GM13977 (cell line): ENCODE measurements around the gene HSCB.

ENCODE experiments used
- DNase-seq: peaks from one replicate; pipeline ENCODE4 v3.0.0; 2012; ENCODE audit warnings: low spot score
- in situ Hi-C: fragments of 300-500 bp; cut with MboI; formaldehyde crosslinking; loops from one replicate; pipeline ENCODE4 v1.12.0; 2022; ENCODE audit warnings: low sequenced_read_pairs, low pct_unique_long_range_greater_than_20kb, mixed read lengths, inconsistent platforms; ENCODE audit not compliant: unreplicated experiment
- TF ChIP-seq, protein P1 (sequence below): IDR thresholded peaks from 2 replicates; pipeline ENCODE4 v1.5.1; 2012; ENCODE audit warnings: mild to moderate bottlenecking, control low read depth; ENCODE audit not compliant: insufficient read depth; ENCODE audit errors: extremely low read depth, missing control alignments

Gene HSCB

DNA sequence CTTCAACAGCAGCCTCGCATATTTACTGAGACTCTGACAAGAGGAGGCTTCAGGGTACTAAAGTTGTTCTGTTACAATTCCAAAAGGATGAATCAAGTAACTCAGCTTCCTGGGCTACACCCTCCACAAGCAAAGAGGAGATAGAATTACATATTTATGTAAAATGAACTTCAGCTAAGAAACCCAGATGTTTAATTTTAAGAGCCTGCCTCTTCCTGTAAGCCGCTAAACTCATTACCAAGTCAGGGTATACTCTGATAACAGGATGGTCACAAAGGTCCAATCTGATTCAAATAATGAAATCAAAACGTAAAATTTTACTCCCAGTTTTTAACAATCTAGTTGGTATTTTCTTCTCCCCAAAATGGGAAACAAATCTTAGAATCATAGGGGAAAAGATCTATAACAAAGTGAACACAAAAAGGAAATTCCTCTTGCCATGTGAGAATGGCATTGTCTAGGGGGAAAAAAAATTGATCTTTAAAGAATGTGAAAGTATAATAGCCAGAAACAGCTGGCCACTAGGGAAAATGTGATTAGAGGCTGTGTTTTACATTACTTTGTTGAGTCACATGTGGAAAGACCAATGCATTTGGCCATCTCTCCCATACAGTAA lies 31.2 kb upstream of the HSCB start:
- in situ Hi-C loops = no loop called here
- TF ChIP-seq, protein P1, sequence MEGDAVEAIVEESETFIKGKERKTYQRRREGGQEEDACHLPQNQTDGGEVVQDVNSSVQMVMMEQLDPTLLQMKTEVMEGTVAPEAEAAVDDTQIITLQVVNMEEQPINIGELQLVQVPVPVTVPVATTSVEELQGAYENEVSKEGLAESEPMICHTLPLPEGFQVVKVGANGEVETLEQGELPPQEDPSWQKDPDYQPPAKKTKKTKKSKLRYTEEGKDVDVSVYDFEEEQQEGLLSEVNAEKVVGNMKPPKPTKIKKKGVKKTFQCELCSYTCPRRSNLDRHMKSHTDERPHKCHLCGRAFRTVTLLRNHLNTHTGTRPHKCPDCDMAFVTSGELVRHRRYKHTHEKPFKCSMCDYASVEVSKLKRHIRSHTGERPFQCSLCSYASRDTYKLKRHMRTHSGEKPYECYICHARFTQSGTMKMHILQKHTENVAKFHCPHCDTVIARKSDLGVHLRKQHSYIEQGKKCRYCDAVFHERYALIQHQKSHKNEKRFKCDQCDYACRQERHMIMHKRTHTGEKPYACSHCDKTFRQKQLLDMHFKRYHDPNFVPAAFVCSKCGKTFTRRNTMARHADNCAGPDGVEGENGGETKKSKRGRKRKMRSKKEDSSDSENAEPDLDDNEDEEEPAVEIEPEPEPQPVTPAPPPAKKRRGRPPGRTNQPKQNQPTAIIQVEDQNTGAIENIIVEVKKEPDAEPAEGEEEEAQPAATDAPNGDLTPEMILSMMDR = no peak
- no peak for DNase-seq

DNA sequence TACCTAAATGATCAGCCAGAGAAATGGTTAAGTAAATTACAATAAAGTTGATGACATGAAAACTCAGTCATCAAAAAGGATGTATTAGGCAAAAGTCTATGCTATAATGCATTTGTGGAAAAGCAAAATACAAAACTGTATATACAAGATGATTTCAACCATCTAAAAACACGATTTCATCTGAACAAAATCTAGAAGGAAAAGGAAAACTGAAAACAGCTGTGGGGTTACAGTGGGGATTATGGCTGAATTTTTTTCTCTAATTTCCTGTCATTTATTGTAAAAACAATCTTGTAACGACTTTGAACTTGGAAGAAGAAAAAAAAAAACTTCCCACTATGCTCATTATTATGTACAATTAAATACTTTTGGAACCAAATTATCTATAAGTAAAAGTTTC lies 30.5 kb upstream of the HSCB start:
- DNase-seq = no peak
- in situ Hi-C loops = no loop called here
- TF ChIP-seq, protein P1 = no peak

DNA sequence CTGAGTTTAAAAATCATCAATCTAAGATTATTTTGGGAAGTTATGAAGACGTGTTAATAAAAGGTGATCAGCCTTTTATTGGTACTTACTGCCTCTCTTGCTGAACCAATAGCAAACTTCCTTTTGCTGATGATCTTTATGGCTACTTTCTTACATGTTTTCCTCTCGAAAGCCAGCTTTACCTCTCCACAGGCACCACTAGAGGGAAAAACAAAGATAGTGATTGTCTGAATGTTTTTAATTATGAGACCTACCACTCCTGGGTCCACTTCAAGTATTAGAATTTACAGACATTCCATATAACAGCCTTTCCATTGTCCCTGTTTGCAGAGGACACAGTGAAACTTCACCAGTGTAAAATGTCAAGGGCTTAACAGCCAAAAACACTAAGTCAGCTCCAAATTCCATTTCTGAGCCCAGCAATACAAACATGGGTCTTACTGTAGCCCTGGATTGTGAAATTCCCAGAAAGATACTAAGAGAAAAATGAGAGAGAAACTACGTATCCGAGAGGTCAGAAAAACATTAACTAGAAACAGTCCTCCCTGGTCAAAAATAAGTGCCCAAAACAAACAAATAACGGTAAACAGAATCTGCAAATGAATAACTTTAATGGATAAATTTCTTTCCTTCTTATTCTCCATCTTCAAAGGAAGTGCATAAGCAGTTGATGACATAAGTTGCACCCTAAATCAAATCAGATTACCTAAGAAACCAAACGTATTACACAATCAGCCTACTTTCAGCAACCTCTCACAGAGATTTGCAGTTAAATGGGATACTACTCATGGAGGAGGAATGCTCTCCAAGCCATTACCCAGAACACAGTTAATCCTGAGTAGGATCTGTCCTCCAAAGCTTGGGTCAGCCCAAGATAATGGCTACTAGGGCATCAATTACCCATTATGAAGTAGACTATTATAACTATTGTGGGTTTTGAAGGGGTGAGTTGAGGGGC lies 29.7 kb upstream of the HSCB start:
- in situ Hi-C loops = no loop called here
- TF ChIP-seq, protein P1 = no peak
- no peak for DNase-seq

DNA sequence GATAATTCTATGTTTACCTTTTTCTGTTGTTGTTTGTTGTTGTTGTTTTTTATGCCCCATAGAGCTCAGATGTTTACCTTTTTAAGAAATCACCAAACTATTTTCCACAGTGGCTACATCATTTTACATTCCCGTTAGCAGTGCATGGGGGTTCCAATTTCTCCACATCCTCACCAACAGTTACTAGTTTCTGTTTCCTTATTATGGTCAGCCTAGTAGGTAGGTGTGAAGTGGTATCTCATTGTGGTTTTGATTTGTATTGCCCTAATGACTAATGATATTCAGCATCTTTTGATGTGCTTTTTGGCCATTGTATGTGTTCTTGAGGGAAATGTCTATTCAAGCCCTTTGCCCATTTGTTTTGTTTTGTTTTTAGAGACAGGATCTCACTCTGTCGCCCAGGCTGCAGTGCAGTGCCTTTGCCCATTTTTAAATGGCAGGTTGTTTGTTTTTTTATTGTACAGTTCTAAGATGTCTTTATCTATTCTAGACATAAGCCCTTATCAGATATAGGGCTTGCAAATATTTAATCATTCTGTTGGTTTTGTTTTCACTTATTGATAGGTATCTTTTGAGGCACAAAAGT lies 27.7 kb upstream of the HSCB start:
- in situ Hi-C loops = no loop called here
- DNase-seq = no peak
- TF ChIP-seq, protein P1 = no peak

DNA sequence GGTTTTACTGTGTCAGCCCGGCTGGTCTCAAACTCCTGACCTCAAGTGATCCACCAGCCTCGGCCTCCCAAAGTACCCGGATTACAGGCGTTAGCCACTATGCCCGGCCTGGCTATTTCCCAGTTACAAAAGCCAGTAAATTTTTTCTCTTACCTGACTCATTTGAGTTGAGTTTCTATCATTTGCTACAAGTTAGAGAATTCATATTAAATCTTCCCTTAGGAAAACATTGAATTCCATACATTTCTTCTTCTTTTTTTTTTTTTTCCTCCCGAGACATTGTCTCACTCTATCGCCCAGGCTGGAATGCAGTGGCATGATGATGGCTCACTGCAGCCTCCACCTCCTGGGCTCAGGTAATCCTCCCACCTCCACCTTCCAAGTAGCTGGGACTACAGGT lies 26.2 kb upstream of the HSCB start:
- TF ChIP-seq, protein P1 = no peak
- in situ Hi-C loops = no loop called here
- no peak for DNase-seq

DNA sequence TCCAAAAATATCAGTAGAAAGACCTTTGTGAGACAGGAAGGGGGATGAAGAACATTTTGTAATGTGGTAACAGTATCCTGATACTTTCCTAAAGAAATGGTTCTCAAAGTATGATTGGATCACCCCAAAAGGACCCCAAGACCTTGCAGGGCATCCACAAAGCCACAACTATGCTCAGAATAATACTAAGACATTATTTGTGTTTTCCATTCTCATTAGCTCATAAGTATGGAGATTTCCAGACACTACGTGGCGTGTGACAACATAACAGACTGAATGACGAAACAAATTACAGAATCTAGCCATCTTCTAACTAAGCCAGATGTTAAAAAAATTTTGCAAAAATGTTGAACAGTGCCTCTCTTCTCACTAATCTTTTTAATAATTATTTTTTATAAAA lies 25.2 kb upstream of the HSCB start:
- in situ Hi-C loops = no loop called here
- no peak for DNase-seq
- TF ChIP-seq, protein P1 = no peak
